ENCODE measurements around the gene PIPOX. TPM values are rescaled to one million over a fixed set of nuclear protein-coding genes. Genes with fewer than 3 reads are reported as not detected.
A peak's percentile ranks its signal among the peaks of the same experiment; 100 is the strongest.

The PIPOX gene
- total RNA-seq = 1 to 10 TPM; 3.2 to 5.0 TPM

GRCh38 chr17:29042679-29043538, at the start of gene PIPOX:
Gene PIPOX, plus strand, starts transcription at chr17:29043141. Its CDS starts 85 bp downstream, at chr17:29043226.
- no peak within 1 kb of the TSS for H3K4me3 Mint-ChIP-seq
- no peaks in the 10 kb centered on the region for H3K36me3 Mint-ChIP-seq
- H3K9me3 Mint-ChIP-seq = no peaks in the 10 kb centered on the region
- peaks cover 6 to 7% of the 10 kb centered on the region in 2 donors for H3K4me1 Mint-ChIP-seq (ENCODE audit: low read depth in 2 of 2)
- H3K27me3 Mint-ChIP-seq = peaks cover 3 to 8% of the 10 kb centered on the region in 2 donors
- no peak within 1 kb of the TSS for H3K27ac Mint-ChIP-seq
- DNase-seq (ENCODE audit: low spot score) (no peak), ATAC-seq (no peak)

- no peak for ATAC-seq
- Mint-ChIP-seq H3K36me3 (no peaks in the 10 kb centered on the region), H3K9me3 (no peaks in the 10 kb centered on the region), H3K4me1 (ENCODE audit: low read depth in 2 of 2) (no peaks in the 10 kb centered on the region), H3K4me3 (no peak overlapping the region), H3K27me3 (peaks cover 3% of the 10 kb centered on the region in 2 donors), H3K27ac (no peak overlapping the region)
- no peak for DNase-seq (ENCODE audit: low spot score)
Observed at GRCh38 chr17:28993645-28994426, 49.1 kb upstream of the PIPOX start.

DNA sequence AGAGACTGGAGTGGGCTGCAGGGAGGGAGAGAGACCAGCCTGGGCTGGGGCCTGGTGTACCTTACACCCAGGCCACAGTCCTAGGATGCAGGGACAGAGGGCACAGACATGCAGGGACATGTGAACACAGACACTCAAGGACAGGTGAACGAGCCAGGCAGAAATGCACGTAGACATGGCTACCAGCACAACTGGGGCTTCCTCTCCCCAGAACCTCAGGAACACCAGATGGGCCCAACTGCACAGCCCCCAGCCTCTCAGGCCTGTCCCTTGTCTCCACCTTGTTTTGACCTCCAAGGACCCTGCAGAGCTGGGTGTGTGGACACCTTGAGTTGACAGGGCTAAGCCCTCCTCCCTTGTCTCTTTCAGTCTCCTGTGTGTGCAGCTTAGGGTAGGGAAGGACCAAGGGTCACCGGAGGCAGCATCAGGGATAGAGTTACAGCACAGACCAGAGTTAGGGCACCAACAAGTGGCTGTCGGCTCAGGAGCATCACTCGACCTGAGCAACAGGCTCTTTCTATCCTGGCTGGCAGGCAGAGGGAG, 46.3 kb upstream of the PIPOX start:
- Mint-ChIP-seq H3K27ac (no peak overlapping the region), H3K4me3 (no peak overlapping the region), H3K36me3 (no peaks in the 10 kb centered on the region), H3K27me3 (peaks cover 7 to 9% of the 10 kb centered on the region in 2 donors), H3K4me1 (ENCODE audit: low read depth in 2 of 2) (no peaks in the 10 kb centered on the region), H3K9me3 (no peaks in the 10 kb centered on the region)
- DNase-seq (ENCODE audit: low spot score) (no peak), ATAC-seq (no peak)

- Mint-ChIP-seq H3K36me3 (no peaks in the 10 kb centered on the region), H3K27me3 (peaks cover 7 to 10% of the 10 kb centered on the region in 2 donors), H3K4me3 (no peak overlapping the region), H3K27ac (no peak overlapping the region), H3K4me1 (ENCODE audit: low read depth in 2 of 2) (no peaks in the 10 kb centered on the region), H3K9me3 (no peaks in the 10 kb centered on the region)
- DNase-seq (ENCODE audit: low spot score) = no peak
- no peak for ATAC-seq
Observed at GRCh38 chr17:28997806-28998205, 45.1 kb upstream of the PIPOX start.

DNA sequence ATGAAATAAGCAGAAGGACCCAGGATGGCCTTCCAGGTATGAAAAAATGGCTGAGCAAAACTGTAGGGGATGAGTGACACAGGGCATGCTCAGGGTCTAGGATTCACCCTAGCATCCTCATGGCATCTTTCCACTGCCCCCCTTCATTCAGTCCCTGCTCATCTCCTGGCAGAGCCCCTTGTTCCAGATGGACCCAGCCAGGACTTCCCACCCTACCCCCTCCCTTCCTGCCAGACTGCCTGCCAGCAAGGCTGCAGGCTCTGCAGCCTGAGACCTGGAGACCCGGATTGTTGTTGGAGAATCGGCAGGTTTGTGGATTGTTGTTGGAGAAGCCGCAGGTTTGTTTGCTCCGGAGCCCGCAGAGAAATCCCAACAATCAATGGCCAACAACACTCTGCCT, 43.7 kb upstream of the PIPOX start:
- H3K27me3 Mint-ChIP-seq = peaks cover 14 to 18% of the 10 kb centered on the region in 2 donors
- H3K4me1 Mint-ChIP-seq (ENCODE audit: low read depth in 2 of 2) = no peaks in the 10 kb centered on the region
- H3K4me3 Mint-ChIP-seq = no peak overlapping the region
- H3K36me3 Mint-ChIP-seq = no peaks in the 10 kb centered on the region
- DNase-seq (ENCODE audit: low spot score) (no peak), ATAC-seq (no peak)
- no peaks in the 10 kb centered on the region for H3K9me3 Mint-ChIP-seq
- no peak overlapping the region for H3K27ac Mint-ChIP-seq

DNA sequence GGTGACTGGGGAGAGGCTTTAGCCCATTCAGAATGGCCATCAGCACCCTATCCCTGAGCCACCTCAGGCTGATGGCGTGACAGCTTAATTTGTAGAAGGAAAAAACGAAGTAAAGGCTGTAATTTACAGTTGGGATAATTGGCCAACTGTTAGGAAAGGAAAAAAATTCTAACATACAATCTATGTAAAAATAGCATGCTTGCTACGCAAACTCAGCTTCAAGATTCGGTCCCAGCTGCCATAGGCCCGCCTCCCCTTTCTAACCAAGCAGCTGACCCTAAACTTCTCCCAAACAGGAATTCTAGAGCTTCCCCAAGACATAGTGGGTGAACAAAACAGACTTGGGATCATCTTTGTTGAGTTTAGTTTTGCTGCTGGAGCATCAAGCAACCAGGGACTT, 42.0 kb upstream of the PIPOX start:
- no peak overlapping the region for H3K27ac Mint-ChIP-seq
- no peaks in the 10 kb centered on the region for H3K9me3 Mint-ChIP-seq
- no peaks in the 10 kb centered on the region for H3K36me3 Mint-ChIP-seq
- ATAC-seq (no peak), DNase-seq (ENCODE audit: low spot score) (no peak)
- no peaks in the 10 kb centered on the region for H3K4me1 Mint-ChIP-seq (ENCODE audit: low read depth in 2 of 2)
- no peak overlapping the region for H3K4me3 Mint-ChIP-seq
- H3K27me3 Mint-ChIP-seq = peaks cover 16 to 23% of the 10 kb centered on the region in 2 donors

DNA sequence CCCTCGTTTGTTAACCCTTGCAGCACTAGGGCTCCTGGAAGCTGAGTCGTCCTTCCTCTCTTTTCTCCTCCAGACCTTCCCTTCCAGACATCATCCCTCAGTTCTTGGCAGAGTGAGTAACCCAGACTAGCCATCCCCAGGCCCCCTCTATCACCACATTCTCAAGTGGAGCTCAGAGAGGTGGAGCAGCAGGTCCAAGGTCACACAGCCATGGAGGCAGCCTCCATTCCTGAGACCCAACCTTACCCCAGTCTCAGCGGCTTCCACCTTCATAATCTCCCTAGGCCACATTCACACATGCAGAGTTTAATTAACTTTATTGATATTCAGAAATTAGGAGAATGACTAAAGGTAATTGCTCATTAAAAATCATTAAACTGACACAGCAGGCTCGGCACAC, 40.1 kb upstream of the PIPOX start:
- Mint-ChIP-seq H3K36me3 (no peaks in the 10 kb centered on the region), H3K9me3 (no peaks in the 10 kb centered on the region), H3K4me1 (ENCODE audit: low read depth in 2 of 2) (no peaks in the 10 kb centered on the region), H3K4me3 (no peak overlapping the region), H3K27me3 (peaks cover 25 to 31% of the 10 kb centered on the region in 2 donors), H3K27ac (no peak overlapping the region)
- DNase-seq (ENCODE audit: low spot score) (no peak), ATAC-seq (no peak)

- Mint-ChIP-seq H3K9me3 (no peaks in the 10 kb centered on the region), H3K27ac (no peak overlapping the region), H3K36me3 (no peaks in the 10 kb centered on the region), H3K27me3 (peaks cover 28 to 29% of the 10 kb centered on the region in 2 donors), H3K4me3 (no peak overlapping the region), H3K4me1 (ENCODE audit: low read depth in 2 of 2) (no peaks in the 10 kb centered on the region)
- DNase-seq (ENCODE audit: low spot score) (no peak), ATAC-seq (no peak)
Observed at GRCh38 chr17:29003289-29003688, 39.7 kb upstream of the PIPOX start.

DNA sequence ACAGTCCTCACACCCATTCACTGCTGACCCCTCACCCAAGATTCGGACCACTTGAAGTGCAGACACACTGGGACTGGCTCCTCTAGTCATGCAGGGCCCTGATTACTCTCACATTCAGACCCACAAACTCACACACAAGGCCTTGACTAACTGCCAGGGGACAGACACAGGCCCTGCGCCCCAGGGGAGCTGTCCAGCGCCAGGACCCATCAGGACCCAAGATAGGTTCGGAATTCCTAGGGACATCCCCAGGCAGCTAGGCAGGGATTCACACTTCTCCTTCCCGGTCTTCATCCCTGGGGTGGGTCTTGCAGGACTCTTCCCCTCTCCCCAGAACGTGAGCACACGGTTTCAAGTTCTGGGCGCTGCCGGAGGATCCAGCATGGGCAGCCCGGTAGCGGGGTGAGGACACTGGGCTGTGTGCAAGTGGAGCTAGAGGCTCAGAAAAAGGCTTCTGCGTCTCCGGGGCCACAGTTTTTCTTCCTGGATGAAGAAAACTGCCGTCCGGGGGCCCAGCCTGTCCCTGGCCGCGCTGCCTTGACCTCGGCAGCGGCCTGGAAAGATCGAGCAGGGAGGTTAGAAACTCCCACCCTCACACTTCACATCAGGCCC, 38.8 kb upstream of the PIPOX start:
- no peaks in the 10 kb centered on the region for H3K4me1 Mint-ChIP-seq (ENCODE audit: low read depth in 2 of 2)
- H3K27me3 Mint-ChIP-seq = peaks cover 31% of the 10 kb centered on the region in 2 donors
- H3K4me3 Mint-ChIP-seq = no peak overlapping the region
- DNase-seq (ENCODE audit: low spot score) (no peak), ATAC-seq (no peak)
- no peaks in the 10 kb centered on the region for H3K9me3 Mint-ChIP-seq
- H3K27ac Mint-ChIP-seq = no peak overlapping the region
- H3K36me3 Mint-ChIP-seq = no peaks in the 10 kb centered on the region

DNA sequence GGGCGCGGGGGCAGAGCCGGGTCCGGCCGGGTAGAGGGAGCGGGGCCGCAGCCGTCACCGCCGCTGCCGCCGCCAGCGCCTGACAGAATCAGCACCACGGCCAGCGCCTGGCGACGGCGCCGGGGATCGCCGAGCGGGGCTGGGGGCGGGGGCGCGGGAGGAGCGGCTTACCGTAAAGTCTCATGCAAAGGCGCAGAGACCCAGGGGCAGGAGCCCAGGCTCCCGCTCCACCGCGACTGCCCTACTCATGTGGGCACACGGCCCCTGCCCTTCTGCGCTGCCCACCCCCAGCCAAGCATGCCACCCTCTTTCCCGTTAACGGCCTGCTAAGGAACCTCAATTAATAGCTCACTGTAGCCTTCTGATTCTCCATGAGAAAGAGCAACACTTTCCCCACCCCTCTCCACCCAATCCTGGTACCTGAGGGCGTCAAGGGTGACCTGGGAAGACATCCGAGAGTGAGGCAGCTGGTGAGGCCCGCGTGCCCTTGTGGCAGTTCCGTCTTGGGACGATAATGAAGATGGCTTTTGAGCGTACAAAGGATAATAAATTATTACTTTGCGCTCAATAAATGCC, 36.9 kb upstream of the PIPOX start, which contains the start of gene SEZ6:
SEZ6 (minus strand) TSS at position 98 of the 576 bp plus-strand sequence. CDS start 164 bp downstream, outside the sequence.
- no peaks in the 10 kb centered on the region for H3K4me1 Mint-ChIP-seq (ENCODE audit: low read depth in 2 of 2)
- H3K36me3 Mint-ChIP-seq = no peaks in the 10 kb centered on the region
- peak; percentile 76 to 81 for ATAC-seq
- H3K27me3 Mint-ChIP-seq = peaks cover 39 to 40% of the 10 kb centered on the region in 2 donors
- peak; percentile 65 for DNase-seq (ENCODE audit: low spot score)
- H3K4me3 Mint-ChIP-seq = no peak within 1 kb of the TSS
- no peaks in the 10 kb centered on the region for H3K9me3 Mint-ChIP-seq
- H3K27ac Mint-ChIP-seq = no peak within 1 kb of the TSS

DNA sequence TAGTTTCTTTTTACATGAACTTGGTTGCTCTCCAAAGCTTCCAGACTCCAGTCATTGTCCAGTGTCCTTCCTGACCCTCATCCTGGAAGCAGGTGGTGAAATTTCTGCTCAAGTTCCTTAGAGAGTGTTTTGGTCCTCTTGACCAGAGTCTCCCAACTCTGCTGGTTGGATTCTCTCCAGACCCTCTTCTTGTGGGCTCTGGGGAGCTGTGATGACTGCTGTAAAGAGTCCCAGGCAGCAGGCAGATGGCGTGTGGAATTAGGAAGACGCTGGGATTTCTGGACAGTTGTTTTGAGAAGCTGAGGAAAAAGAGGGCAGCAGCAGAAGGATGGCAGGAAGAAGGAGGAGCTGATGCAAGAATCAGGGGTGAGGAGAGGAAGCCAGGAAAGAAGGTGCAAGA, 35.5 kb upstream of the PIPOX start:
- no peak overlapping the region for H3K4me3 Mint-ChIP-seq
- H3K36me3 Mint-ChIP-seq = no peaks in the 10 kb centered on the region
- peaks cover 39 to 40% of the 10 kb centered on the region in 2 donors for H3K27me3 Mint-ChIP-seq
- H3K27ac Mint-ChIP-seq = no peak overlapping the region
- H3K4me1 Mint-ChIP-seq (ENCODE audit: low read depth in 2 of 2) = no peaks in the 10 kb centered on the region
- ATAC-seq = no peak
- no peaks in the 10 kb centered on the region for H3K9me3 Mint-ChIP-seq
- DNase-seq (ENCODE audit: low spot score) = no peak

GRCh38 chr17:29007860-29008455, 35.0 kb upstream of the PIPOX start:
- Mint-ChIP-seq H3K9me3 (no peaks in the 10 kb centered on the region), H3K27ac (no peak overlapping the region), H3K4me1 (ENCODE audit: low read depth in 2 of 2) (no peaks in the 10 kb centered on the region), H3K27me3 (peaks cover 39 to 40% of the 10 kb centered on the region in 2 donors), H3K36me3 (no peaks in the 10 kb centered on the region), H3K4me3 (no peak overlapping the region)
- DNase-seq (ENCODE audit: low spot score) (no peak), ATAC-seq (no peak)

- Mint-ChIP-seq H3K36me3 (no peaks in the 10 kb centered on the region), H3K4me1 (ENCODE audit: low read depth in 2 of 2) (no peaks in the 10 kb centered on the region)
Observed at GRCh38 chr17:29008591-29008990, 34.4 kb upstream of the PIPOX start.

More at GRCh38 chr17:29008591-29008990, 34.4 kb upstream of the PIPOX start:
- H3K9me3 Mint-ChIP-seq = no peaks in the 10 kb centered on the region
- no peak overlapping the region for H3K27ac Mint-ChIP-seq
- ATAC-seq (no peak), DNase-seq (ENCODE audit: low spot score) (no peak)
- H3K4me3 Mint-ChIP-seq = no peak overlapping the region
- H3K27me3 Mint-ChIP-seq = peaks cover 38 to 40% of the 10 kb centered on the region in 2 donors
